ENCODE data around the gene TRMT11. TPM values are rescaled to one million over a fixed set of nuclear protein-coding genes. Genes with fewer than 3 reads are reported as not detected.

TRMT11 gene
- total RNA-seq, 1 experiment from 2014 or later = 27.7 TPM

DNA sequence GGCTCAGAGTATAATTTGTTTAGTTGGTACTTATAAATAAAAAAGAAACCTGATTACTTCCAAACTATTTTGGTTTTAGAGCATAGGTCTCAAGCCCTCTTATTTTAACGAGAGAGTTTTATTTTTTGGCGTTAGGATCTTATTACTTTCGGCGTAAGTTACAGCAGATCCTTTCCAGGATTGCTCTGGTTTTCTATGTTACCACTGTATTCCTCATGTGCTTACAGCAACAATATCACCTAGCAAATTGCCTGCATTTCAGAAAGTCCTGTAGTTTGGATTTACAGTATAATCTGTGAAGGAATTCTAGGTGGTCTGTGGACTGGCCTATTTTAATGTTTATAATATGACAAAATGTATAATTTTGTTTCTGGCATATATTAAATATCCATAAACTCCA lies 54.1 kb downstream of the TRMT11 start:
- Mint-ChIP-seq H3K36me3 (ENCODE audit: insufficient read depth, unreplicated experiment) (peaks cover 7% of the 10 kb centered on the region), H3K9me3 (ENCODE audit: low read depth, unreplicated experiment) (no peaks in the 10 kb centered on the region), H3K4me3 (ENCODE audit: low read depth, unreplicated experiment) (no peak overlapping the region), H3K4me1 (ENCODE audit: low read depth, unreplicated experiment) (peaks cover 14% of the 10 kb centered on the region), H3K27ac (ENCODE audit: unreplicated experiment) (peak overlapping the region; percentile 100), H3K27me3 (ENCODE audit: unreplicated experiment) (no peaks in the 10 kb centered on the region)
- TF ChIP-seq, protein P1, sequence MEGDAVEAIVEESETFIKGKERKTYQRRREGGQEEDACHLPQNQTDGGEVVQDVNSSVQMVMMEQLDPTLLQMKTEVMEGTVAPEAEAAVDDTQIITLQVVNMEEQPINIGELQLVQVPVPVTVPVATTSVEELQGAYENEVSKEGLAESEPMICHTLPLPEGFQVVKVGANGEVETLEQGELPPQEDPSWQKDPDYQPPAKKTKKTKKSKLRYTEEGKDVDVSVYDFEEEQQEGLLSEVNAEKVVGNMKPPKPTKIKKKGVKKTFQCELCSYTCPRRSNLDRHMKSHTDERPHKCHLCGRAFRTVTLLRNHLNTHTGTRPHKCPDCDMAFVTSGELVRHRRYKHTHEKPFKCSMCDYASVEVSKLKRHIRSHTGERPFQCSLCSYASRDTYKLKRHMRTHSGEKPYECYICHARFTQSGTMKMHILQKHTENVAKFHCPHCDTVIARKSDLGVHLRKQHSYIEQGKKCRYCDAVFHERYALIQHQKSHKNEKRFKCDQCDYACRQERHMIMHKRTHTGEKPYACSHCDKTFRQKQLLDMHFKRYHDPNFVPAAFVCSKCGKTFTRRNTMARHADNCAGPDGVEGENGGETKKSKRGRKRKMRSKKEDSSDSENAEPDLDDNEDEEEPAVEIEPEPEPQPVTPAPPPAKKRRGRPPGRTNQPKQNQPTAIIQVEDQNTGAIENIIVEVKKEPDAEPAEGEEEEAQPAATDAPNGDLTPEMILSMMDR (IDR thresholded peaks at IDR 0.05; ENCODE audit: unreplicated experiment) = no peak
- BruUV-seq (replicated peaks) = TSS peak; percentile 79
- DNase-seq = no peak
- intact Hi-C loops (cut with micrococcal nuclease; ENCODE audit: unreplicated experiment) = no loop called here
- CTCF ChIA-PET = no interaction called here

DNA sequence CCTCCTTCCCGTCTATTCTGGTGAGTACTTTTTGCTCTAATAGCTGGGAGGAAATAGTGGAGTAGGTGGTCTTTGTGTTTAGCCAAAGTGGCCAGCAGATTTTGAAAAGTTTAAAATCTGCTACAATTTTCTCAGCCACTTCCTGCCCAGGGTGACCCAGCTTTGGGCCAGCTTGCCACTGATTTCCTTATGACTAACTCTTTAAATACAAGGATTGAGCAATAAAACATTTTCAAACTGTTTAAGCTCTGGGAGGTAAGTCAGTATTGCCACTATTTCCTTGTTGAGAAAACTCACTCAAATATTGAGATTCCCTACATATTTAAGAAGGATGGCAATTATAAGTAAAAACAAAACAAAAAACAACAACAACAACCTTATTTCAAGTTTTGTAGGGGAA lies 54.5 kb downstream of the TRMT11 start:
- peak overlapping the region; percentile 58 for H3K4me3 Mint-ChIP-seq (ENCODE audit: low read depth, unreplicated experiment)
- H3K36me3 Mint-ChIP-seq (ENCODE audit: insufficient read depth, unreplicated experiment) = peaks cover 7% of the 10 kb centered on the region
- intact Hi-C loops (cut with micrococcal nuclease; ENCODE audit: unreplicated experiment) = no loop called here
- BruUV-seq (replicated peaks) = no TSS peak
- peak; percentile 46 for DNase-seq
- H3K27me3 Mint-ChIP-seq (ENCODE audit: unreplicated experiment) = no peaks in the 10 kb centered on the region
- TF ChIP-seq, protein P1 (IDR thresholded peaks at IDR 0.05; ENCODE audit: unreplicated experiment) = no peak
- CTCF ChIA-PET = no interaction called here
- H3K9me3 Mint-ChIP-seq (ENCODE audit: low read depth, unreplicated experiment) = no peaks in the 10 kb centered on the region
- peaks cover 14% of the 10 kb centered on the region for H3K4me1 Mint-ChIP-seq (ENCODE audit: low read depth, unreplicated experiment)
- H3K27ac Mint-ChIP-seq (ENCODE audit: unreplicated experiment) = peak overlapping the region; percentile 100

DNA sequence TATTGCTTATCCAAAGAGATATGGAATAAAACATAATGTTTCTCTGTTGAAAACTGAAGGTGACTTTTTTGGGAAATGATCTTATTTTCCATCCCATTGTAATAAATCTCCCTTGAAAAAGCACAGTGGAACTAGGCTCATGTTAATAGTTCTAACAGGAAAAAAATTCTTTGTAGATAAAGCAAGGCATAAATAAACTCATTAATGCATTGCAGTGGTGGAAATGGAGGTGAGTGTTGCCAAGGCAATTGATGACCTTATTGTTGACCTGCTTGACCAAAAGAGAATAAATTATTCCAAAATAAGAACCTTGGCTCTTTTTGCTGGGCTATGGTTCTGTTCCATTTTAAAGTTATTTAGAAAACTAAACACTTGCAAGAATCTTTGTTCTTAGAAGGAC lies 55.2 kb downstream of the TRMT11 start:
- BruUV-seq (replicated peaks) = no TSS peak
- Mint-ChIP-seq H3K27me3 (ENCODE audit: unreplicated experiment) (no peaks in the 10 kb centered on the region), H3K4me1 (ENCODE audit: low read depth, unreplicated experiment) (peaks cover 14% of the 10 kb centered on the region), H3K9me3 (ENCODE audit: low read depth, unreplicated experiment) (no peaks in the 10 kb centered on the region), H3K4me3 (ENCODE audit: low read depth, unreplicated experiment) (peak overlapping the region; percentile 58), H3K27ac (ENCODE audit: unreplicated experiment) (peak overlapping the region; percentile 100), H3K36me3 (ENCODE audit: insufficient read depth, unreplicated experiment) (peaks cover 7% of the 10 kb centered on the region)
- no peak for DNase-seq
- CTCF ChIA-PET = no interaction called here
- TF ChIP-seq, protein P1 (IDR thresholded peaks at IDR 0.05; ENCODE audit: unreplicated experiment) = no peak
- intact Hi-C loops (cut with micrococcal nuclease; ENCODE audit: unreplicated experiment) = no loop called here

DNA sequence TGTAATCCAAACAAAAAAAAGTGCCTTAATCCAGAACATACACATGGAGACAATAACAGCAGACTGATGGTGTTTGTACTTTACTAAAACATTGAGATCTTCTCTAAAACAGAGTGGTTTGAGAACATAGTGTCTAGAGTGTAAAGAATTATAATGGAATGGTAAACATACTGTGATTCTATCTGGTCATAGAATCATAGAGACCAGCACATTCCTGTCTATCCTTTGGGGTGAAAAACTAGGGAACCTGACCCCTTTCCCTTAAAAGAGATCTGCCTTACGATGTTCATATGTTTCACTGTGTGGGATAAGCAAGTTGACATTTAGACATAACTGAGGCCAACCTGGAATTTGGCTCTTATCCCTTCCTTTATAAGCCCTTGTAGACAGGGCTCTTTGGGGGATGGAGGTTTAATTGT lies 55.7 kb downstream of the TRMT11 start:
- no TSS peak for BruUV-seq (replicated peaks)
- CTCF ChIA-PET = no interaction called here

More for the DNA sequence above, 55.7 kb downstream of the TRMT11 start:
- intact Hi-C loops (cut with micrococcal nuclease; ENCODE audit: unreplicated experiment) = no loop called here
- Mint-ChIP-seq H3K27me3 (ENCODE audit: unreplicated experiment) (no peaks in the 10 kb centered on the region), H3K4me3 (ENCODE audit: low read depth, unreplicated experiment) (no peak overlapping the region), H3K36me3 (ENCODE audit: insufficient read depth, unreplicated experiment) (peaks cover 7% of the 10 kb centered on the region), H3K4me1 (ENCODE audit: low read depth, unreplicated experiment) (peaks cover 14% of the 10 kb centered on the region), H3K9me3 (ENCODE audit: low read depth, unreplicated experiment) (no peaks in the 10 kb centered on the region), H3K27ac (ENCODE audit: unreplicated experiment) (peak overlapping the region; percentile 100)
- no peak for DNase-seq
- TF ChIP-seq, protein P1 (IDR thresholded peaks at IDR 0.05; ENCODE audit: unreplicated experiment) = no peak
